ENCODE results near the gene ANKS1B.

GRCh38 chr12:98819821-98820404 is 1164.8 kb downstream of the ANKS1B start:
- TF ChIP-seq CTCF (IDR thresholded peaks at IDR 0.05) (no peak), POLR2A (IDR thresholded peaks at IDR 0.05) (no peak)
